H1 (cell line): ENCODE measurements around the gene DTNB. TPM values are rescaled to one million over a fixed set of nuclear protein-coding genes. Genes with fewer than 3 reads are reported as not detected.

Source experiments
- CTCF ChIA-PET: fragments of 300-600 bp; sonication (Branson Sonifier 250); formaldehyde crosslinking; loops from one replicate; lab custom pipeline; 2021; ENCODE audit not compliant: partially characterized antibody; lab: Charles Lee
- POLR2A ChIA-PET: fragments of 300-600 bp; sonication (Branson Sonifier 250); formaldehyde crosslinking; loops from one replicate; lab custom pipeline; 2021; ENCODE audit warnings: inconsistent platforms; ENCODE audit not compliant: partially characterized antibody; lab: Charles Lee
- DNase-seq, 2 experiments: peaks; one replicate each; pipeline versions ENCODE4 v3.0.0 to v3.0.0-alpha.2; 2010 to 2022; ENCODE audit warnings: low spot score in 2 of 2, low read depth in 1 of 2, mixed read lengths in 1 of 2
- FAIRE-seq: peaks from 2 replicates; lab custom pipeline; 2011; peaks lifted over from hg19 to GRCh38; lab: Jason Lieb, UNC
- H2AFZ ChIP-seq: 2 replicates; pipeline ENCODE4 v1.8.1; 2012; ENCODE audit warnings: low read length, inconsistent platforms
- H2AK5ac ChIP-seq: 2 replicates; pipeline ENCODE4 v1.6.1; 2013; ENCODE audit warnings: low read depth, low read length
- H2BK120ac ChIP-seq: replicated peaks from 2 replicates; pipeline ENCODE3; 2013; ENCODE audit warnings: low read depth, low read length, inconsistent platforms
- H2BK12ac ChIP-seq: 2 replicates; pipeline ENCODE4 v1.6.1; 2013; ENCODE audit warnings: low read depth, low read length
- H2BK15ac ChIP-seq: 2 replicates; pipeline ENCODE4 v1.6.1; 2013; ENCODE audit warnings: low read length
- H2BK20ac ChIP-seq: 2 replicates; pipeline ENCODE4 v1.6.1; 2013; ENCODE audit warnings: low read length
- H2BK5ac ChIP-seq: 2 replicates; pipeline ENCODE4 v1.6.1; 2013; ENCODE audit warnings: low read depth, low read length
- H3K14ac ChIP-seq: 2 replicates; pipeline ENCODE4 v1.6.1; 2013; ENCODE audit warnings: inconsistent platforms; ENCODE audit not compliant: insufficient read length
- H3K18ac ChIP-seq: 2 replicates; pipeline ENCODE4 v1.6.1; 2013; ENCODE audit warnings: low read length; ENCODE audit errors: extremely low read depth
- H3K23ac ChIP-seq: 2 replicates; pipeline ENCODE4 v1.6.1; 2013; ENCODE audit warnings: inconsistent platforms; ENCODE audit not compliant: insufficient read length
- H3K23me2 ChIP-seq: 2 replicates; pipeline ENCODE4 v1.6.1; 2013; ENCODE audit warnings: low read depth, low read length
- H3K27ac ChIP-seq: 2 replicates; pipeline ENCODE4 v1.6.1; 2011; ENCODE audit warnings: low read depth, low read length, inconsistent platforms
- H3K27me3 ChIP-seq, 4 experiments: replicated peaks in 1 of 4; 1 replicate in 1 of 4; 2 replicates in 3 of 4; pipeline versions ENCODE4 v1.6.1 to v1.8.1; 2011 to 2013; ENCODE audit warnings: low read length in 3 of 4, mild to moderate bottlenecking in 3 of 4, inconsistent platforms in 2 of 4, mixed read lengths in 2 of 4, moderate library complexity in 1 of 4; ENCODE audit not compliant: control insufficient read depth in 3 of 4, insufficient read depth in 3 of 4; ENCODE audit errors: extremely low read depth in 1 of 4
- H3K36me3 ChIP-seq, 4 experiments: 2 replicates each; pipeline versions ENCODE4 v1.6.1 to v1.8.1; 2011 to 2013; ENCODE audit warnings: mild to moderate bottlenecking in 4 of 4, low read length in 3 of 4, moderate library complexity in 2 of 4, control low read depth in 1 of 4, inconsistent platforms in 1 of 4; ENCODE audit not compliant: insufficient read depth in 4 of 4, control insufficient read depth in 2 of 4
- H3K4ac ChIP-seq: replicated peaks from 2 replicates; pipeline ENCODE3; 2013; ENCODE audit warnings: low read length, low read depth, mixed read lengths, inconsistent platforms; ENCODE audit not compliant: insufficient read length
- H3K4me1 ChIP-seq, 4 experiments: replicated peaks in 1 of 4; 1 replicate in 1 of 4; 2 replicates in 3 of 4; pipeline versions ENCODE4 v1.6.1 to v1.8.1; 2011 to 2013; ENCODE audit warnings: low read length in 3 of 4, inconsistent platforms in 2 of 4, mixed read lengths in 1 of 4; ENCODE audit not compliant: insufficient read depth in 4 of 4, control insufficient read depth in 3 of 4
- H3K4me2 ChIP-seq, 2 experiments: 2 replicates each; pipeline versions ENCODE4 v1.6.1 to v1.8.1; 2011 to 2013; ENCODE audit warnings: low read depth in 2 of 2, low read length in 2 of 2, control low read depth in 1 of 2, inconsistent platforms in 1 of 2, mild to moderate bottlenecking in 1 of 2; ENCODE audit not compliant: insufficient read depth in 1 of 2
- H3K4me3 ChIP-seq, 4 experiments: fragments of 200-600, 300-600 bp in 1 of 4; sonication (generic), shearing (Covaris generic), sonication (Bioruptor Twin) in 1 of 4; 2 replicates each; pipeline versions ENCODE4 v1.5.1 to v1.8.1; 2011 to 2016; ENCODE audit warnings: low read length in 4 of 4, low read depth in 3 of 4, control low read depth in 2 of 4, inconsistent platforms in 2 of 4, mild to moderate bottlenecking in 2 of 4, mixed read lengths in 1 of 4, moderate library complexity in 1 of 4; ENCODE audit not compliant: insufficient read depth in 2 of 4; ENCODE audit errors: extremely low read depth in 1 of 4
- H3K56ac ChIP-seq: replicated peaks from 2 replicates; pipeline ENCODE3; 2013; ENCODE audit warnings: low read depth, mild to moderate bottlenecking, mixed read lengths, low read length, inconsistent platforms; ENCODE audit not compliant: insufficient read length
- H3K79me1 ChIP-seq: 2 replicates; pipeline ENCODE4 v1.6.1; 2013; ENCODE audit warnings: low read depth, low read length, control low read depth
- H3K79me2 ChIP-seq, 2 experiments: 2 replicates each; pipeline versions ENCODE4 v1.6.1 to v1.8.1; 2012 to 2013; ENCODE audit warnings: low read length in 2 of 2, mild to moderate bottlenecking in 2 of 2, inconsistent platforms in 1 of 2; ENCODE audit not compliant: insufficient read depth in 2 of 2, control insufficient read depth in 1 of 2
- H3K9ac ChIP-seq, 4 experiments: replicated peaks in 1 of 4; 1 replicate in 1 of 4; 2 replicates in 3 of 4; pipeline versions ENCODE4 v1.6.1 to v1.8.1; 2011 to 2013; ENCODE audit warnings: low read depth in 3 of 4, low read length in 3 of 4, control low read depth in 2 of 4, mild to moderate bottlenecking in 2 of 4, moderate library complexity in 2 of 4, inconsistent platforms in 1 of 4; ENCODE audit errors: extremely low read depth in 1 of 4
- H3K9me3 ChIP-seq, 2 experiments: 2 replicates each; pipeline versions ENCODE4 v1.6.1 to v1.8.1; 2012 to 2013; ENCODE audit warnings: mild to moderate bottlenecking in 2 of 2, moderate library complexity in 2 of 2, control low read depth in 1 of 2, inconsistent platforms in 1 of 2, low read depth in 1 of 2, low read length in 1 of 2, mixed read lengths in 1 of 2; ENCODE audit not compliant: insufficient read depth in 2 of 2
- H4K20me1 ChIP-seq, 2 experiments: replicated peaks in 1 of 2; 2 replicates each; pipeline versions ENCODE3 to v1.8.1; 2011 to 2013; ENCODE audit warnings: inconsistent platforms in 2 of 2, low read length in 2 of 2, mild to moderate bottlenecking in 1 of 2; ENCODE audit not compliant: insufficient read depth in 2 of 2, control insufficient read depth in 1 of 2
- H4K5ac ChIP-seq: 2 replicates; pipeline ENCODE4 v1.6.1; 2013; ENCODE audit warnings: low read length, low read depth, mixed read lengths, inconsistent platforms; ENCODE audit not compliant: insufficient read length
- H4K8ac ChIP-seq: 2 replicates; pipeline ENCODE4 v1.8.0; 2013; ENCODE audit warnings: mild to moderate bottlenecking, moderate library complexity, low read length, inconsistent platforms; ENCODE audit not compliant: insufficient read depth; ENCODE audit errors: extremely low read depth
- H4K91ac ChIP-seq: replicated peaks from 2 replicates; pipeline ENCODE3; 2013; ENCODE audit warnings: low read length, mixed read lengths, inconsistent platforms; ENCODE audit not compliant: insufficient read length
- RAD21 ChIP-seq, 2 experiments: IDR thresholded peaks in 1 of 2; conservative IDR thresholded peaks in 1 of 2; 2 replicates each; pipeline ENCODE4 v1.6.1; 2011; ENCODE audit warnings: low read depth in 2 of 2, low read length in 2 of 2, improper control_type of control experiment in 1 of 2, inconsistent platforms in 1 of 2, mild to moderate bottlenecking in 1 of 2, moderate library complexity in 1 of 2
- SIX5 ChIP-seq: IDR thresholded peaks from 2 replicates; pipeline ENCODE4 v1.6.1; 2011; ENCODE audit warnings: mild to moderate bottlenecking, low read depth, low read length
- WGBS, 2 experiments: shearing (Covaris generic) in 1 of 2; methylation state at CpG; one replicate each; pipeline versions ENCODE4 v1.1.6 to v1.1.7; 2013 to 2015; ENCODE audit warnings: low lambda C conversion rate in 2 of 2, mixed read lengths in 2 of 2, inconsistent platforms in 1 of 2, low coverage in 1 of 2, missing lambda C conversion rate in 1 of 2; ENCODE audit not compliant: insufficient replicate concordance in 2 of 2, insufficient coverage in 1 of 2, insufficient read length in 1 of 2; ENCODE audit errors: extremely low coverage in 1 of 2, missing lambda C conversion rate in 1 of 2; 5-methylcytosine and 5-hydroxymethylcytosine counted together
- polyA plus RNA-seq, 7 experiments: library from polyadenylated mRNA; depleted of rRNA in 3 of 7; stranded (reverse) in 5 of 7; unstranded in 2 of 7; fragments of >200 nt in 5 of 7; fragments of 200-250 nt in 2 of 7; gene quantifications; 1 replicate in 5 of 7; 2 replicates in 1 of 7; 4 replicates in 1 of 7; pipeline versions ENCODE4 v1.2.1 to v1.2.3, GENCODE V29; 2011 to 2013; ENCODE audit warnings: missing spikeins in 2 of 7, mixed read lengths in 2 of 7
- total RNA-seq: library from RNA; stranded (reverse); fragmentation: NEBNext Ultra II Directional; extraction: Animal tissue kit (Norgen Biotek cat#: 25700); gene quantifications from 2 replicates; pipeline ENCODE4 v1.2.1, GENCODE V29; 2021
- TF ChIP-seq, protein P1 (sequence below), 3 experiments: IDR thresholded peaks; 1 replicate in 2 of 3; 2 replicates in 1 of 3; pipeline versions ENCODE4 v1.5.1 to v1.6.1; 2011; ENCODE audit warnings: low read length in 3 of 3, mild to moderate bottlenecking in 3 of 3, inconsistent platforms in 2 of 3, low read depth in 1 of 3, moderate library complexity in 1 of 3; ENCODE audit not compliant: insufficient read depth in 1 of 3; ENCODE audit errors: control extremely low read depth in 1 of 3

DTNB gene
- total and polyA plus RNA-seq, 2 of the 8 experiments (the other 6 are each of a cell fraction or from before 2014, with no cell fraction given) = 39.6 to 49.5 TPM

DNA sequence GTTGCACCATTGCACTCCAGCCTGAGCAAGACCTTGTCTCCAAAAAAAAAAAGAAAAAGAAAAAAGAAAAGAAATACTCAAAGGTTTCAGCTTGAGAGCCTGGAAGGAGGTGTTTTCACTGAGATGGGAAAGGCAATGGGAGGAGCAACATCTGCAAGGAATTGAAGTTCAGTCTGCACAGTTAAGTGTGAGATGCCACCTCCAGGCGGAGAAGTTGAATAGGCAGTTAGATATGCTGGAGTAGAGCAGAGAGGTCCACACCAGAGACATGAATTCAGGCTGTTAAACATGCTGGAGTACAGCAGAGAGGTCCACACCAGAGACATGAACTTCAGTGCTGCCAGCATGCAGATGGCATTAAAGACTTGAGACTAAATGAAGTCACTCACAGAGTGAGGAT lies 41.4 kb upstream of the DTNB start:
- Histone ChIP-seq H4K8ac (no peak overlapping the region), H2BK15ac (no peak overlapping the region), H3K4ac (no peak overlapping the region), H3K4me2 (no peak overlapping the region), H3K79me1 (no peaks in the 10 kb centered on the region), H3K27me3 (no peaks in the 10 kb centered on the region), H3K9me3 (no peaks in the 10 kb centered on the region), H3K23ac (no peak overlapping the region), H2BK12ac (no peak overlapping the region), H3K18ac (no peak overlapping the region), H3K79me2 (no peaks in the 10 kb centered on the region), H3K27ac (no peak overlapping the region), H3K14ac (no peak overlapping the region), H4K20me1 (no peaks in the 10 kb centered on the region), H3K4me1 (no peaks in the 10 kb centered on the region), H2BK5ac (no peak overlapping the region), H4K91ac (no peak overlapping the region), H2AFZ (no peak overlapping the region), H2AK5ac (no peak overlapping the region), H3K56ac (no peak overlapping the region), H3K36me3 (no peaks in the 10 kb centered on the region), H4K5ac (no peak overlapping the region), H3K4me3 (no peak overlapping the region), H2BK20ac (no peak overlapping the region), H3K23me2 (no peaks in the 10 kb centered on the region), H2BK120ac (no peak overlapping the region), H3K9ac (no peak overlapping the region)
- ChIA-PET CTCF (interaction anchor here (0.6 to 9.0 kb wide), 6 partner anchors 12 to 107 kb away, joined by 3 to 74 read pairs (median 3); no protein-coding TSS in a partner anchor), POLR2A (interaction anchor here (0.8 kb wide), 1 partner anchor 29 kb away, joined by 3 read pairs; no protein-coding TSS in a partner anchor)
- TF ChIP-seq, protein P1, sequence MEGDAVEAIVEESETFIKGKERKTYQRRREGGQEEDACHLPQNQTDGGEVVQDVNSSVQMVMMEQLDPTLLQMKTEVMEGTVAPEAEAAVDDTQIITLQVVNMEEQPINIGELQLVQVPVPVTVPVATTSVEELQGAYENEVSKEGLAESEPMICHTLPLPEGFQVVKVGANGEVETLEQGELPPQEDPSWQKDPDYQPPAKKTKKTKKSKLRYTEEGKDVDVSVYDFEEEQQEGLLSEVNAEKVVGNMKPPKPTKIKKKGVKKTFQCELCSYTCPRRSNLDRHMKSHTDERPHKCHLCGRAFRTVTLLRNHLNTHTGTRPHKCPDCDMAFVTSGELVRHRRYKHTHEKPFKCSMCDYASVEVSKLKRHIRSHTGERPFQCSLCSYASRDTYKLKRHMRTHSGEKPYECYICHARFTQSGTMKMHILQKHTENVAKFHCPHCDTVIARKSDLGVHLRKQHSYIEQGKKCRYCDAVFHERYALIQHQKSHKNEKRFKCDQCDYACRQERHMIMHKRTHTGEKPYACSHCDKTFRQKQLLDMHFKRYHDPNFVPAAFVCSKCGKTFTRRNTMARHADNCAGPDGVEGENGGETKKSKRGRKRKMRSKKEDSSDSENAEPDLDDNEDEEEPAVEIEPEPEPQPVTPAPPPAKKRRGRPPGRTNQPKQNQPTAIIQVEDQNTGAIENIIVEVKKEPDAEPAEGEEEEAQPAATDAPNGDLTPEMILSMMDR (IDR thresholded peaks at IDR 0.05; ENCODE audit: control extremely low read depth in 1 of 3, insufficient read depth in 1 of 3, low read depth in 1 of 3, low read length in 3 of 3) = peak in 1 of 3 experiments; percentile 30; a peak in 1 of 4 replicates
- TF ChIP-seq SIX5 (no peak), RAD21 (IDR thresholded peaks at IDR 0.05 in 1 of 2, conservative IDR thresholded peaks at IDR 0.05 in 1 of 2; ENCODE audit: low read depth in 2 of 2, low read length in 2 of 2) (peak; percentile 33 to 58)
- FAIRE-seq (no peak), DNase-seq (no peak)
- 89% methylated on average over 1 of the region's 1 CpG; no CpG with 5 or more reads in 1 of the 2 experiments for WGBS, 2 experiments
